Activated CD4-positive, alpha-beta T cell treated with anti-CD3 and anti-CD28 coated beads for 24 hours (primary cell): ENCODE data around the gene SFT2D2.

ENCODE experiments used
- DNase-seq, 2 donors: peaks; one replicate each; pipeline ENCODE4 v3.0.0-alpha.2; 2020; ENCODE audit warnings: low read depth in 2 of 2

The SFT2D2 gene

DNA sequence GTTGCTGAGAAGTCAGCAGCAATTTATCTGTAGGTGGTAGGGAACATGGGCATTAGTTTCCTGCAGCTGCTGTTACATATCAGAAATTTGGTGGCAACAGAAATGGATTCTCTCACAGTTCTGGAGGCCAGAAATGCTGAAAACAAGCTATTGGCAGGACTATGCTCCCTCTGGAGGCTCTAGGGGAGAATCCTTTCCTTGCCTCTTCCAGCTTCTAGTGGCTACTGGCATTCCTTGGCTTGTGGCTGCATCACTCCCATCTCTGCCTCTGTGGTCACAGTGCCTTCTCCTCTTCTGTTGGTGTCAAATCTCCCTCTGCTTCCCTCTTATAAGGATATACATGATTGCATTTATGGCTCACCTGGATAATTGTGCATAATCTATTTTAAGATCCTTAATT lies 2.5 kb upstream of the SFT2D2 start:
- DNase-seq = no peak

- no peak for DNase-seq
These were observed 1.9 kb upstream of the SFT2D2 start for GRCh38 chr1:168223681-168224540.

DNA sequence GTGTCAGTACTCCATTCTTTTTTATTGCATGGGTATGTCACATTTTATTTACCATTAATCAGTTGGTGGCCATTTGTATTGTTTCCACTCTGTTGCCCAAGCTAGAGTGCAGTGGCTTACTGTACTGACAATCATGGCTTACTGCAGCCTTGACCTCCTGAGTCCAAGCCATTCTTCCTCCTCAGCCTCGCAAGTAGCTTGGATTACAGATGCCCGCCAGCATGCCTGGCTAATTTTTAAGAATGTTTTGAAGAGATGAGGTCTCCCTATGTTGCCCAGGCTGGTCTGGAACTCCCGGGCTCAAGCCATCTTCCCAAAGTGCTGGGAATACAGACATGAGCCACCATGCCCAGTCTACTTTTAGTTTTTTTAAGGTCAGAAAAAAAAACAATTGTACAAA lies 813 bp upstream of the SFT2D2 start:
- no peak for DNase-seq

DNA sequence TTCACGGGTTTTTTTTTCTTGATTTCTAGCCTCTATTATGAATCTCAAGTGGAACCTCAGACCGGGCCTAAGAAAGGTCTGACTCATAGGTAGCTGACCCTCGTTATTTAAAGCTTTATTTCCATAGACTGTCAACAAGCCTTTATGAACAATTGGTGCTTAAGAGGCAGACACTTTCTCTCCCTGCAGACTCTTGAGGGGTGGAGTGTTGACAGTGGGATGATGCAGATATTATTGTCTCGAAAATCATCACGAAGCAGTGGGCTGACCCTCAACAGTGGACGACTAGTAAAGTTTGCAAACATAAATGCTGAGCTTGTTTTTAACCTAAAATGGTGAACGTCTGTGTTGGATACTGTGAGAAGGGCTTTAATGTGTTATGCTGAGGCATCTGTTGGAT lies 1.8 kb downstream of the SFT2D2 start:
- no peak for DNase-seq

DNA sequence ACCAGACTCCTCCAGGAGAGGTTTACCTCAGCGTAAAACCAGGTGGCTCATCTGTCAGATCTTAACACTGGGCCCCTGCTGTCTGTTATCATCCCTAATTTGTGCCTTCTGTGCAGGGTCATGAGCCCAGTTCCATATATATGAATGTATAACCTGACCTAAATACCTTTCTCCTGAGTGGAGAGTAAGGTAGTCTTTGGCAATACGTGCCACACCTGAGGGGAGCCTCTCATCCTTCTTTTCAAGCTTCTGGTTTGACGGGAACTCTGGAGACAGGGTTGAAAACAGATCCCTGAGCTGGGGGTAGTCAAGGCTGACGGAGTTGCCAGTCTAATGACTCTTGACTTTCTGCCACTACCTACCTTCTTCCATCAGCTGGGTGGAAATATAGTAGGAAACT lies 4.1 kb downstream of the SFT2D2 start:
- DNase-seq = no peak

GRCh38 chr1:168230709-168231108 lies 4.9 kb downstream of the SFT2D2 start:
- no peak for DNase-seq

GRCh38 chr1:168234846-168235547 lies 9.2 kb downstream of the SFT2D2 start:
- peak in 1 of 2 donors; percentile 18 for DNase-seq

- no peak for DNase-seq
These were observed 9.7 kb downstream of the SFT2D2 start for GRCh38 chr1:168235548-168235885.

DNA sequence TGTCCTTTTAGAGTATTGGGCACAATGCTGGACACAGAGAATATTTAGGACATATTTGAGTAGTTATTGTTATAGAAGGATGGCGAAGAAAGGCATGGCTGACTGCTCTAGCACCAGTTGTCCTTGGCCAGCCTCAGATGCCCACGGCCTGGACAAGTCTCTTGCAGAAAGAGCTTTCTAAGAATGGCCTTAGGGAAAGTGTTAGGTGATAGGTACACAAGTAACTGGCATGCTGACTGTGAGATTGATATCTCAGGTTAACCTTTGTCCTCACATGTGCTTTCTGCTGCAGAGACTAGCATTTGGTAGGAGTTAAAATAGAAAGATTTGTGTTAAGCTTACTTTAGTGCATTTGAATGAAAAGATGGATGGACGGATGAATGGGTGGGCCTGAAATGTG lies 10.1 kb downstream of the SFT2D2 start:
- DNase-seq = no peak

- no peak for DNase-seq
These were observed 11.2 kb downstream of the SFT2D2 start for GRCh38 chr1:168236836-168237611.

DNA sequence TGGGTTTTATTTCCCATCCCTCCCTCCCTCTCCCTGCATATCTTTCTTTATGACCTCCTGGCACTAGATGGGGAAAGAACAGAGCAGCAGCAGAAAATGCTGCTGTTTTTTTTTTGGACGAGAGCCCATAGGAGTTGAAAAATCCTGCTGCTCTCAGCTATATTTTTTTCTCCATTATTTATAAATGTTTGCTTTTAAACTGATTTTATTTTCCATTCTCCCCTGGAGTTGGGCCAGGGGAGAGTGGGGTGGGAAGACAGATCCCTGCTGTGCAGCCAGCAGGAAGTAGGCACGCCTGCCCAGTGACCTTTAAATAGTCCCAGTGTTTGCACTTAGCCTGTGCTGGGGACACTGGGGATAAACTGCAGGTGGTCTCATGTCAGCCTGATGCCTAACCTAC lies 17.4 kb downstream of the SFT2D2 start:
- DNase-seq = no peak

DNA sequence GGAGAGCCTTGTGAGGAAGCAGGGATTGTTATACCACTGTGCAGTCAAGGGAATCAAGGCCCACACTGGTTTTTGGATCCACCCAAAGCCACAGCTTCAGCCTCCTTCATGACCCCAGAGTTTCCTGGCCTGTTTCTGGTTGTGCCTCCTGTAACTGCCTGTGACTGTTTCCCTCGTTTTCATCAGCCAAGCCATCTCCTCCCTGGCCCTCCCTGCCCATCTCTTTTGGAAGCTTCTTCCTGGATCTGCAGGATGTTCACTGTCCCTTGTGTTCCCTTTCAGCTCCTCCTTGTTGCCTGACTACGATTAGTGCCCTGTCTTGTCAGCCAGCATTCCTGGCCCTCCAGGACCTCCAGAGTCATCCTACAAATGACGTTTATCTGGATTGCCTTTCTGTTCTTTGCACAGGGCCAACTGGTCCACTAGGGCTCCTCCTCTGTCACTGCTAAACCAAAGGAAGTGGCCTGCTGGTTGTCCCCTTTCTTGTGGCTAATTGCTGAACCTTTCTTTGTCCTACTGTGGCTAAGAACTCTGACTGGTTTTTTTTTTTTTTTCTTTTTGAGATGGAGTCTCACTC lies 17.9 kb downstream of the SFT2D2 start:
- DNase-seq = no peak

GRCh38 chr1:168245042-168245441 lies 19.2 kb downstream of the SFT2D2 start:
- DNase-seq = no peak

DNA sequence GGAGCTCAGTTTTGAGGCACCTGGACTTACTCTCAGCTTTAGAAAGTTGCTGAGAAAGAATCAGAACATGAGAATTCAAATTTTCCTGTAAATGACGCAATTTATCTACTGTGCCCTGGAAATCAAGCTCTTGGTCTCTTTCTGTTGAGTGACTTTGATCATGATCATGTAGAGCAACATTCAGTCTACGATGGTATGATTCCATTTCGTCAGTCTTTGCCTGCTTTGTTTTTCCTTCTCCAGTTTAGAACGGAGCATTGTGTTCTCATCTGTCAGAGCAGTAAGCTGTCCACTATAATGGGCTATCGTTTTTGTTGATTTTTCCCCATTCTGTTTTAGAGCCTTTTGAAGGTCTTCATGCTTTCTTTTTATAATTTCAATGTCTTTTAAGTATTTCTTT lies 20.7 kb downstream of the SFT2D2 start:
- no peak for DNase-seq

DNA sequence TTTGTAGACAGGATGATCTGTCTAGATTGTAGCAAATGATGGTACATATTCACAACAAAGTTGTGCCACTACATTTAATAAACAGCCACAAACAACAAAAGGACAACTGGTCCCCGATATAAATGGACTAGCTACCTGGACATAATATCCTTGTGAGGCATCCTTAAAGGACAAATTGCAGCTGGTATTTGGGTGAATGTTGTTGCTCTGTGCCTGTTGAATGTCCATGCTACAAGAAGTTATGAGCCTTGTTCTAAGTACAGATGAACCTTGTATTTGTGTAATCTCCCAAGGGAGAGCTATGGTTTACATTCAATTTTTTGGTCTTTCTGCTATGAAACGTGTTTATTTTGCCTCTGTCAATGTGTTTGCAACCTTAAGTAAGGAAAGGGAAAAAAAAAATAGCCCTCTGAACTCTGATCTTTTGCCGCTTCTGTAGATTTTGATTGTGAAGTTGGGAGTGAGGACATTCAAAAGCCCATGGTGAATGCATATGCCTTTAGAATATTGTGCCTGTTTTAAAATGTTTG lies 26.5 kb downstream of the SFT2D2 start:
- no peak for DNase-seq

DNA sequence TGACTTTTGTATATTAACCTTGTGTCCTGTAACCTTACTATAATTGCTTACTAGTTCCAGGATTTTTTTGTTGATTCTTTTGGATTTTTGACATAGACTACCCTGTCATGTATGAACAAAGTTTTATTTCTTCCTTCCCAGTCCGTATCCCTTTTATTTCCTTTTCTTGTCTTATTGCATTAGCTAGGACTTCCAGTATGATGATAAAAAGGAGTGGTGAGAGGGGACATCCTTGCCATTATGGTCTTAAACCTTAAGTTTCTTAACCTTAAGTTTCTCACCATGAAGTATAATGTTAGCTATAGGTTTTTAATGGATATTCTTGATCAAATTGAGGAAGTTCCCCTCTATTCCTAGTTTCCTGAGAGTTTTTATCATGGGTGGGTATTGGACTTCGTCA lies 30.4 kb downstream of the SFT2D2 start:
- DNase-seq = no peak

- DNase-seq = no peak
These were observed 31.6 kb downstream of the SFT2D2 start for GRCh38 chr1:168257397-168257796.

DNA sequence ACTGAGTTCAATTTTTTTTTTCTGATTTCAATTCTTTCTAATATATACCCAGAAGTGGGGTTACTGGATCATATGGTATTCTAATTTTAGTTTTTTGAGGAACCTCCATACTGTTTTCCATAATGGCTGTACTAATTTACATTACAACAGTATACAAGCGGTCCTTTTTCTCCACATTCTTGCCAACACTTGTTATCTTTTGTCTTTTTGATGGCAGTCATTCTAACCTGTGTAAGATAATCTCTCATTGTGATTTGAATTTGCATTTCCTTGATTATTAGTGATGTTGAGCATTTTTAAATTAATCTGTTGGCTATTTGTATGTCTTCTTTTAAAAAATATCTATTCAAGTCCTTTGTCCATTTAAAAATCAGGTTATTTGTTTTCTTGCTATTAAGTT lies 33.8 kb downstream of the SFT2D2 start:
- no peak for DNase-seq

GRCh38 chr1:168260393-168260792 lies 34.6 kb downstream of the SFT2D2 start:
- DNase-seq = no peak

- DNase-seq = no peak
These were observed 35.6 kb downstream of the SFT2D2 start for GRCh38 chr1:168261390-168261789.

- DNase-seq = no peak
These were observed 37.3 kb downstream of the SFT2D2 start for GRCh38 chr1:168263130-168263529.

GRCh38 chr1:168264296-168264695 lies 38.5 kb downstream of the SFT2D2 start:
- DNase-seq = no peak
